HAP-1 (cell line): Measurements from ENCODE around the gene COL23A1.
"Not testable (repeated sequence)": the region's sequence is repeated elsewhere in the genome, so short reads cannot be mapped to it uniquely, and the experiment has no call there.

ENCODE experiments used
- DNase-seq, 2 experiments: peaks; one replicate each; pipeline ENCODE4 v3.0.0-alpha.2; 2016 to 2020; ENCODE audit warnings: low spot score in 2 of 2
- H3K27me3 ChIP-seq: fragments of 250-450 bp; sonication (Bioruptor Pico); 2 replicates; pipeline ENCODE4 v1.5.1; 2020; ENCODE audit warnings: low read depth, mild to moderate bottlenecking, moderate library complexity
- H3K36me3 ChIP-seq: fragments of 250-450 bp; sonication (Bioruptor Pico); replicated peaks from 2 replicates; pipeline ENCODE4 v1.5.1; 2020; ENCODE audit warnings: mild to moderate bottlenecking
- H3K4me1 ChIP-seq: fragments of 250-450 bp; sonication (Bioruptor Pico); 2 replicates; pipeline ENCODE4 v1.5.1; 2020; ENCODE audit warnings: mild to moderate bottlenecking
- H3K4me3 ChIP-seq: fragments of 250-450 bp; sonication (Bioruptor Pico); 2 replicates; pipeline ENCODE4 v1.5.1; 2020; ENCODE audit warnings: mild to moderate bottlenecking, moderate library complexity
- H3K9me3 ChIP-seq: fragments of 250-450 bp; sonication (Bioruptor Pico); 2 replicates; pipeline ENCODE4 v1.5.1; 2020; ENCODE audit warnings: mild to moderate bottlenecking, moderate library complexity
- in situ Hi-C: fragments of 300-500 bp; cut with MboI; formaldehyde crosslinking; loops from 3 replicates; pipeline ENCODE4 v1.14.3; 2020; ENCODE audit warnings: low sequenced_read_pairs, inconsistent platforms, mixed read lengths

The COL23A1 gene

GRCh38 chr5:178323541-178323865 lies 266.7 kb downstream of the COL23A1 start:
- Histone ChIP-seq H3K4me3 (no peak overlapping the region), H3K36me3 (no peaks in the 10 kb centered on the region), H3K4me1 (no peaks in the 10 kb centered on the region), H3K27me3 (no peaks in the 10 kb centered on the region), H3K9me3 (no peaks in the 10 kb centered on the region; the same call in 1 of the 2 replicates)
- in situ Hi-C loops, result no loop called here
- no peak for DNase-seq

GRCh38 chr5:178322736-178323540 lies 267.3 kb downstream of the COL23A1 start:
- in situ Hi-C loops, result no loop called here
- no peaks in the 10 kb centered on the region; the same call in 1 of the 2 replicates for H3K9me3 ChIP-seq
- H3K4me1 ChIP-seq, result no peaks in the 10 kb centered on the region
- no peak overlapping the region for H3K4me3 ChIP-seq
- no peak for DNase-seq
- no peaks in the 10 kb centered on the region for H3K36me3 ChIP-seq
- no peaks in the 10 kb centered on the region for H3K27me3 ChIP-seq

GRCh38 chr5:178320281-178320855 lies 269.8 kb downstream of the COL23A1 start:
- H3K36me3 ChIP-seq, result no peaks in the 10 kb centered on the region
- H3K9me3 ChIP-seq, result no peaks in the 10 kb centered on the region; the same call in 1 of the 2 replicates
- in situ Hi-C loops, result no loop called here
- no peak for DNase-seq
- no peak overlapping the region for H3K4me3 ChIP-seq
- no peaks in the 10 kb centered on the region for H3K27me3 ChIP-seq
- H3K4me1 ChIP-seq, result no peaks in the 10 kb centered on the region

- Histone ChIP-seq H3K36me3 (no peaks in the 10 kb centered on the region), H3K4me1 (no peaks in the 10 kb centered on the region), H3K27me3 (no peaks in the 10 kb centered on the region), H3K9me3 (no peaks in the 10 kb centered on the region; the same call in 1 of the 2 replicates), H3K4me3 (no peak overlapping the region)
- no peak for DNase-seq
- in situ Hi-C loops, result no loop called here
These were observed 270.6 kb downstream of the COL23A1 start for GRCh38 chr5:178319541-178320041.

GRCh38 chr5:178318893-178319292 lies 271.3 kb downstream of the COL23A1 start:
- in situ Hi-C loops, result no loop called here
- Histone ChIP-seq H3K27me3 (no peaks in the 10 kb centered on the region), H3K36me3 (no peaks in the 10 kb centered on the region), H3K9me3 (no peaks in the 10 kb centered on the region; the same call in 1 of the 2 replicates), H3K4me3 (no peak overlapping the region), H3K4me1 (no peaks in the 10 kb centered on the region)
- DNase-seq, result no peak

- DNase-seq, result no peak
- in situ Hi-C loops, result no loop called here
- Histone ChIP-seq H3K36me3 (no peaks in the 10 kb centered on the region), H3K4me3 (no peak overlapping the region), H3K4me1 (no peaks in the 10 kb centered on the region), H3K9me3 (no peaks in the 10 kb centered on the region; the same call in 1 of the 2 replicates), H3K27me3 (no peaks in the 10 kb centered on the region)
These were observed 271.8 kb downstream of the COL23A1 start for GRCh38 chr5:178318382-178318781.

- H3K4me3 ChIP-seq, in situ Hi-C loops, H3K27me3 ChIP-seq, H3K4me1 ChIP-seq, H3K9me3 ChIP-seq, H3K36me3 ChIP-seq, DNase-seq: not testable (repeated sequence)
These were observed 272.5 kb downstream of the COL23A1 start for GRCh38 chr5:178317727-178318126.

- in situ Hi-C loops, result no loop called here
- H3K4me3 ChIP-seq, result no peak overlapping the region
- no peaks in the 10 kb centered on the region for H3K4me1 ChIP-seq
- no peak for DNase-seq
- no peaks in the 10 kb centered on the region for H3K9me3 ChIP-seq
- no peaks in the 10 kb centered on the region for H3K27me3 ChIP-seq
- H3K36me3 ChIP-seq, result no peaks in the 10 kb centered on the region
These were observed 275.0 kb downstream of the COL23A1 start for GRCh38 chr5:178314961-178315820.

GRCh38 chr5:178314061-178314660 lies 276.0 kb downstream of the COL23A1 start:
- no peaks in the 10 kb centered on the region for H3K36me3 ChIP-seq
- H3K4me3 ChIP-seq, result no peak overlapping the region
- H3K4me1 ChIP-seq, result no peaks in the 10 kb centered on the region
- DNase-seq, result no peak
- in situ Hi-C loops, result no loop called here
- H3K27me3 ChIP-seq, result no peaks in the 10 kb centered on the region
- no peaks in the 10 kb centered on the region for H3K9me3 ChIP-seq

GRCh38 chr5:178313316-178313715 lies 276.9 kb downstream of the COL23A1 start:
- DNase-seq, result no peak
- H3K27me3 ChIP-seq, result no peaks in the 10 kb centered on the region
- H3K4me1 ChIP-seq, result no peaks in the 10 kb centered on the region
- in situ Hi-C loops, result no loop called here
- H3K9me3 ChIP-seq, result no peaks in the 10 kb centered on the region
- H3K4me3 ChIP-seq, result no peak overlapping the region
- no peaks in the 10 kb centered on the region for H3K36me3 ChIP-seq

GRCh38 chr5:178312880-178313282 lies 277.3 kb downstream of the COL23A1 start:
- Histone ChIP-seq H3K36me3 (no peaks in the 10 kb centered on the region), H3K4me1 (no peaks in the 10 kb centered on the region), H3K27me3 (no peaks in the 10 kb centered on the region), H3K4me3 (no peak overlapping the region), H3K9me3 (no peaks in the 10 kb centered on the region)
- in situ Hi-C loops, result no loop called here
- no peak for DNase-seq

GRCh38 chr5:178310130-178310865 lies 279.9 kb downstream of the COL23A1 start:
- H3K4me3 ChIP-seq, result no peak overlapping the region
- no peaks in the 10 kb centered on the region for H3K4me1 ChIP-seq
- no peaks in the 10 kb centered on the region for H3K9me3 ChIP-seq
- in situ Hi-C loops, result no loop called here
- no peak for DNase-seq
- no peaks in the 10 kb centered on the region for H3K27me3 ChIP-seq
- no peaks in the 10 kb centered on the region for H3K36me3 ChIP-seq
